Stimulated activated effector memory CD8-positive, alpha-beta T cell treated with anti-CD3 and anti-CD28 coated beads, Interleukin-12 subunit alpha, Interleukin-12 subunit beta, amount 100 ng/mL, for 72 hours (primary cell): ENCODE results near the gene SLC39A9.
A peak's percentile ranks its signal among the peaks of the same experiment; 100 is the strongest.
"Not testable (repeated sequence)": the region's sequence is repeated elsewhere in the genome, so short reads cannot be mapped to it uniquely, and the experiment has no call there.

Experiments
- ATAC-seq: fragments of 150-1000 bp; cut with Tn5 transposase; 2 replicates; pipeline ENCODE4 v1.10.0; 2021
- DNase-seq, 2 donors: peaks; one replicate each; pipeline ENCODE4 v3.0.0; 2021 to 2022; ENCODE audit warnings: low spot score in 2 of 2
- H3K27ac Mint-ChIP-seq: one replicate; pipeline ENCODE4 v1.8.0; 2022; ENCODE audit warnings: mild to moderate bottlenecking, mixed read lengths
- H3K36me3 Mint-ChIP-seq: one replicate; pipeline ENCODE4 v1.8.0; 2022; ENCODE audit warnings: mild to moderate bottlenecking, mixed read lengths
- H3K4me1 Mint-ChIP-seq: one replicate; pipeline ENCODE4 v1.8.0; 2022; ENCODE audit warnings: mixed read lengths
- H3K4me3 Mint-ChIP-seq: one replicate; pipeline ENCODE4 v1.8.0; 2022; ENCODE audit warnings: mild to moderate bottlenecking, mixed read lengths
- H3K9me3 Mint-ChIP-seq: one replicate; pipeline ENCODE4 v1.8.0; 2022; ENCODE audit warnings: mixed read lengths

Gene SLC39A9

GRCh38 chr14:69391400-69391799 is 7.1 kb upstream of the SLC39A9 start:
- H3K4me1 Mint-ChIP-seq = peaks cover 54% of the 10 kb centered on the region
- not testable (repeated sequence) for ATAC-seq, H3K27ac Mint-ChIP-seq, DNase-seq, H3K4me3 Mint-ChIP-seq, H3K9me3 Mint-ChIP-seq
- peaks cover 100% of the 10 kb centered on the region for H3K36me3 Mint-ChIP-seq

- ATAC-seq (no peak), DNase-seq (no peak)
- Mint-ChIP-seq H3K4me1 (peaks cover 54% of the 10 kb centered on the region), H3K9me3 (no peaks in the 10 kb centered on the region), H3K4me3 (peak overlapping the region; percentile 20), H3K27ac (peak overlapping the region; percentile 85), H3K36me3 (peaks cover 100% of the 10 kb centered on the region)
Observed at GRCh38 chr14:69392481-69392880, 6.0 kb upstream of the SLC39A9 start.

- no peaks in the 10 kb centered on the region for H3K9me3 Mint-ChIP-seq
- DNase-seq = no peak
- H3K4me3 Mint-ChIP-seq = peak overlapping the region; percentile 87
- peaks cover 78% of the 10 kb centered on the region for H3K36me3 Mint-ChIP-seq
- no peak for ATAC-seq
- H3K27ac Mint-ChIP-seq = peak overlapping the region; percentile 99
- peaks cover 57% of the 10 kb centered on the region for H3K4me1 Mint-ChIP-seq
Observed at GRCh38 chr14:69395929-69396328, 2.6 kb upstream of the SLC39A9 start.

- Mint-ChIP-seq H3K4me3 (peak overlapping the region; percentile 87), H3K36me3 (peaks cover 53% of the 10 kb centered on the region), H3K27ac (peak overlapping the region; percentile 99), H3K4me1 (peaks cover 41% of the 10 kb centered on the region), H3K9me3 (no peaks in the 10 kb centered on the region)
- DNase-seq = no peak
- ATAC-seq = peak; percentile 44
Observed at GRCh38 chr14:69398818-69399210, 322 bp downstream of the SLC39A9 start.

- Mint-ChIP-seq H3K4me1 (peaks cover 43% of the 10 kb centered on the region), H3K27ac (peak overlapping the region; percentile 99), H3K36me3 (peaks cover 44% of the 10 kb centered on the region), H3K4me3 (peak overlapping the region; percentile 87), H3K9me3 (peaks cover 3% of the 10 kb centered on the region)
- ATAC-seq = no peak
- DNase-seq = no peak
Observed at GRCh38 chr14:69399750-69400149, 1.3 kb downstream of the SLC39A9 start.

GRCh38 chr14:69400154-69400553 is 1.7 kb downstream of the SLC39A9 start:
- Mint-ChIP-seq H3K9me3 (peaks cover 3% of the 10 kb centered on the region), H3K36me3 (peaks cover 40% of the 10 kb centered on the region), H3K4me3 (peak overlapping the region; percentile 87), H3K27ac (no peak overlapping the region), H3K4me1 (peaks cover 42% of the 10 kb centered on the region)
- ATAC-seq (no peak), DNase-seq (no peak)

GRCh38 chr14:69401841-69402240 is 3.3 kb downstream of the SLC39A9 start:
- Mint-ChIP-seq H3K9me3 (peaks cover 3% of the 10 kb centered on the region), H3K4me1 (peaks cover 30% of the 10 kb centered on the region), H3K4me3 (no peak overlapping the region), H3K27ac (no peak overlapping the region), H3K36me3 (peaks cover 23% of the 10 kb centered on the region)
- no peak for ATAC-seq
- DNase-seq = no peak

GRCh38 chr14:69404478-69404877 is 6.0 kb downstream of the SLC39A9 start:
- no peak for ATAC-seq
- peaks cover 3% of the 10 kb centered on the region for H3K9me3 Mint-ChIP-seq
- H3K4me3 Mint-ChIP-seq = no peak overlapping the region
- peaks cover 13% of the 10 kb centered on the region for H3K36me3 Mint-ChIP-seq
- peaks cover 41% of the 10 kb centered on the region for H3K4me1 Mint-ChIP-seq
- no peak for DNase-seq
- H3K27ac Mint-ChIP-seq = no peak overlapping the region

GRCh38 chr14:69404883-69405282 is 6.4 kb downstream of the SLC39A9 start:
- DNase-seq (no peak), ATAC-seq (no peak)
- H3K4me3 Mint-ChIP-seq = no peak overlapping the region
- peaks cover 3% of the 10 kb centered on the region for H3K9me3 Mint-ChIP-seq
- H3K36me3 Mint-ChIP-seq = peaks cover 14% of the 10 kb centered on the region
- H3K27ac Mint-ChIP-seq = no peak overlapping the region
- peaks cover 37% of the 10 kb centered on the region for H3K4me1 Mint-ChIP-seq

- peaks cover 3% of the 10 kb centered on the region for H3K9me3 Mint-ChIP-seq
- H3K36me3 Mint-ChIP-seq = peaks cover 14% of the 10 kb centered on the region
- no peak for DNase-seq
- peaks cover 28% of the 10 kb centered on the region for H3K4me1 Mint-ChIP-seq
- peak; percentile 56 for ATAC-seq
- H3K27ac Mint-ChIP-seq = no peak overlapping the region
- no peak overlapping the region for H3K4me3 Mint-ChIP-seq
Observed at GRCh38 chr14:69405762-69406161, 7.3 kb downstream of the SLC39A9 start.

GRCh38 chr14:69408331-69408960 is 10.0 kb downstream of the SLC39A9 start:
- peaks cover 19% of the 10 kb centered on the region for H3K4me1 Mint-ChIP-seq
- H3K27ac Mint-ChIP-seq = peak overlapping the region; percentile 26
- no peak for ATAC-seq
- no peak for DNase-seq
- H3K36me3 Mint-ChIP-seq = peaks cover 9% of the 10 kb centered on the region
- H3K9me3 Mint-ChIP-seq = peaks cover 3% of the 10 kb centered on the region
- no peak overlapping the region for H3K4me3 Mint-ChIP-seq

GRCh38 chr14:69413483-69413882 is 15.0 kb downstream of the SLC39A9 start:
- DNase-seq (no peak), ATAC-seq (no peak)
- Mint-ChIP-seq H3K4me3 (no peak overlapping the region), H3K27ac (no peak overlapping the region), H3K4me1 (peaks cover 18% of the 10 kb centered on the region), H3K36me3 (peaks cover 5% of the 10 kb centered on the region), H3K9me3 (no peaks in the 10 kb centered on the region)

GRCh38 chr14:69416087-69416486 is 17.6 kb downstream of the SLC39A9 start:
- DNase-seq, H3K27ac Mint-ChIP-seq, H3K4me3 Mint-ChIP-seq, ATAC-seq, H3K36me3 Mint-ChIP-seq, H3K9me3 Mint-ChIP-seq: not testable (repeated sequence)
- H3K4me1 Mint-ChIP-seq = peaks cover 41% of the 10 kb centered on the region

- Mint-ChIP-seq H3K9me3 (no peaks in the 10 kb centered on the region), H3K4me1 (peaks cover 30% of the 10 kb centered on the region)
- no peak for ATAC-seq
Observed at GRCh38 chr14:69423279-69423678, 24.8 kb downstream of the SLC39A9 start.

GRCh38 chr14:69424149-69424923 is 25.8 kb downstream of the SLC39A9 start:
- H3K4me1 Mint-ChIP-seq = peaks cover 19% of the 10 kb centered on the region
- H3K36me3 Mint-ChIP-seq = peaks cover 56% of the 10 kb centered on the region
- DNase-seq (no peak), ATAC-seq (no peak)
- H3K27ac Mint-ChIP-seq = no peak overlapping the region
- no peak overlapping the region for H3K4me3 Mint-ChIP-seq
- H3K9me3 Mint-ChIP-seq = no peaks in the 10 kb centered on the region

More at GRCh38 chr14:69423279-69423678, 24.8 kb downstream of the SLC39A9 start:
- H3K36me3 Mint-ChIP-seq = peaks cover 49% of the 10 kb centered on the region
- no peak for DNase-seq
- no peak overlapping the region for H3K4me3 Mint-ChIP-seq
- no peak overlapping the region for H3K27ac Mint-ChIP-seq

GRCh38 chr14:69427596-69427995 is 29.1 kb downstream of the SLC39A9 start:
- ATAC-seq = no peak
- H3K27ac Mint-ChIP-seq = no peak overlapping the region
- H3K4me1 Mint-ChIP-seq = peaks cover 12% of the 10 kb centered on the region
- peaks cover 56% of the 10 kb centered on the region for H3K36me3 Mint-ChIP-seq
- H3K9me3 Mint-ChIP-seq = no peaks in the 10 kb centered on the region
- DNase-seq = no peak
- H3K4me3 Mint-ChIP-seq = no peak overlapping the region
